OCI-LY7 (cell line): Measurements from ENCODE around the gene ATP1A3.

Experiments
- CTCF ChIP-seq: fragments of 200-600 bp; sonication (generic); conservative IDR thresholded peaks from 2 replicates; pipeline ENCODE4 v1.5.1; 2014; ENCODE audit warnings: mild to moderate bottlenecking, antibody characterized with exemption, low read length, moderate library complexity, mixed read lengths
- EZH2phosphoT487 ChIP-seq: fragments of 200-600 bp; sonication (generic); IDR thresholded peaks from 2 replicates; pipeline ENCODE4 v1.6.1; 2018; ENCODE audit warnings: low read depth, borderline replicate concordance, mild to moderate bottlenecking, mixed run types, antibody characterized with exemption, low read length, moderate library complexity, mixed read lengths

DNA sequence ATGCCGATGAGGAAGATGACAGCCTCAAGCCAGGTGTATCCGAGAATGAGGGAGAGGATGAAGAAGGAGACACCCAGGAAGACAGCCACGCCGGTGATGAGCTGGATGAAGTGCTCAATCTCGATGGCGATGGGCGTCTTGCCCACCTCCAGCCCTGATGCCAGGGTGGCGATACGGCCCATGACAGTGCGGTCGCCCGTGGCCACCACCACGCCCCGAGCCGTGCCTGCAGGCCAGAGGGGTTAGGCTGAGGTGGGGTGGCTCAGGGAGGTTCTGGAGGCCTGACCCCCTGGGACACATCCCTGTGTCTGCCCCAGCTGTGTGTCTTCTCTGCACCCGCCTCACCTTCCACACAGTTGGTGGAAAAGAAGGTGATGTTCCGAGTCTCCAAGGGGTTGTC, 9.1 kb downstream of the ATP1A3 start:
- TF ChIP-seq CTCF (no peak), EZH2phosphoT487 (no peak)
